ENCODE measurements around the gene NCAPG. TPM values are rescaled to one million over a fixed set of nuclear protein-coding genes. Genes with fewer than 3 reads are reported as not detected.

Gene NCAPG
- total RNA-seq, 1 donor from 2014 or later: 46.0 TPM

- Mint-ChIP-seq H3K27me3 (peaks cover 20% of the 10 kb centered on the region), H3K4me3 (no peak overlapping the region), H3K27ac (no peak overlapping the region), H3K36me3 (no peaks in the 10 kb centered on the region), H3K4me1 (ENCODE audit: unreplicated experiment) (peaks cover 9% of the 10 kb centered on the region), H3K9me3 (no peaks in the 10 kb centered on the region)
- no peak for TF ChIP-seq CTCF (conservative IDR thresholded peaks at IDR 0.05)
- no peak for DNase-seq (ENCODE audit: extremely low spot score, unreplicated experiment)
Measured at GRCh38 chr4:17785858-17786257, 24.9 kb upstream of the NCAPG start.

GRCh38 chr4:17786567-17786966 is 24.2 kb upstream of the NCAPG start:
- Mint-ChIP-seq H3K27ac (no peak overlapping the region), H3K36me3 (no peaks in the 10 kb centered on the region), H3K9me3 (no peaks in the 10 kb centered on the region), H3K27me3 (peaks cover 17% of the 10 kb centered on the region), H3K4me1 (ENCODE audit: unreplicated experiment) (peaks cover 8% of the 10 kb centered on the region), H3K4me3 (no peak overlapping the region)
- TF ChIP-seq CTCF (conservative IDR thresholded peaks at IDR 0.05): no peak
- no peak for DNase-seq (ENCODE audit: extremely low spot score, unreplicated experiment)

- H3K9me3 Mint-ChIP-seq: no peaks in the 10 kb centered on the region
- H3K36me3 Mint-ChIP-seq: peaks cover 3% of the 10 kb centered on the region
- H3K27ac Mint-ChIP-seq: no peak overlapping the region
Measured at GRCh38 chr4:17787315-17787714, 23.5 kb upstream of the NCAPG start.

GRCh38 chr4:17788956-17789355 is 21.8 kb upstream of the NCAPG start:
- Mint-ChIP-seq H3K4me1 (ENCODE audit: unreplicated experiment) (no peaks in the 10 kb centered on the region), H3K27ac (no peak overlapping the region), H3K27me3 (no peaks in the 10 kb centered on the region), H3K9me3 (no peaks in the 10 kb centered on the region), H3K36me3 (peaks cover 12% of the 10 kb centered on the region), H3K4me3 (no peak overlapping the region)
- DNase-seq (ENCODE audit: extremely low spot score, unreplicated experiment): no peak
- TF ChIP-seq CTCF (conservative IDR thresholded peaks at IDR 0.05): no peak

More at GRCh38 chr4:17787315-17787714, 23.5 kb upstream of the NCAPG start:
- Mint-ChIP-seq H3K4me3 (no peak overlapping the region), H3K4me1 (ENCODE audit: unreplicated experiment) (peaks cover under 1% of the 10 kb centered on the region), H3K27me3 (peaks cover 9% of the 10 kb centered on the region)
- DNase-seq (ENCODE audit: extremely low spot score, unreplicated experiment): no peak
- TF ChIP-seq CTCF (conservative IDR thresholded peaks at IDR 0.05): no peak

GRCh38 chr4:17794730-17795129 is 16.0 kb upstream of the NCAPG start:
- no peak for DNase-seq (ENCODE audit: extremely low spot score, unreplicated experiment)
- H3K36me3 Mint-ChIP-seq: peaks cover 18% of the 10 kb centered on the region
- H3K27ac Mint-ChIP-seq: no peak overlapping the region
- H3K27me3 Mint-ChIP-seq: no peaks in the 10 kb centered on the region
- H3K4me1 Mint-ChIP-seq (ENCODE audit: unreplicated experiment): no peaks in the 10 kb centered on the region
- TF ChIP-seq CTCF (conservative IDR thresholded peaks at IDR 0.05): no peak
- H3K9me3 Mint-ChIP-seq: no peaks in the 10 kb centered on the region
- no peak overlapping the region for H3K4me3 Mint-ChIP-seq

GRCh38 chr4:17797808-17798207 is 13.0 kb upstream of the NCAPG start:
- DNase-seq (ENCODE audit: extremely low spot score, unreplicated experiment): no peak
- TF ChIP-seq CTCF (conservative IDR thresholded peaks at IDR 0.05): no peak
- Mint-ChIP-seq H3K36me3 (peaks cover 28% of the 10 kb centered on the region), H3K4me1 (ENCODE audit: unreplicated experiment) (no peaks in the 10 kb centered on the region), H3K27me3 (no peaks in the 10 kb centered on the region), H3K27ac (no peak overlapping the region), H3K4me3 (no peak overlapping the region), H3K9me3 (no peaks in the 10 kb centered on the region)
